Measurements from ENCODE around the gene ZC3H12A. TPM values are rescaled to one million over a fixed set of nuclear protein-coding genes. Genes with fewer than 3 reads are reported as not detected.

Gene ZC3H12A
- polyA plus RNA-seq, 3 donors = 5.2 to 155 (median 5.8) TPM

DNA sequence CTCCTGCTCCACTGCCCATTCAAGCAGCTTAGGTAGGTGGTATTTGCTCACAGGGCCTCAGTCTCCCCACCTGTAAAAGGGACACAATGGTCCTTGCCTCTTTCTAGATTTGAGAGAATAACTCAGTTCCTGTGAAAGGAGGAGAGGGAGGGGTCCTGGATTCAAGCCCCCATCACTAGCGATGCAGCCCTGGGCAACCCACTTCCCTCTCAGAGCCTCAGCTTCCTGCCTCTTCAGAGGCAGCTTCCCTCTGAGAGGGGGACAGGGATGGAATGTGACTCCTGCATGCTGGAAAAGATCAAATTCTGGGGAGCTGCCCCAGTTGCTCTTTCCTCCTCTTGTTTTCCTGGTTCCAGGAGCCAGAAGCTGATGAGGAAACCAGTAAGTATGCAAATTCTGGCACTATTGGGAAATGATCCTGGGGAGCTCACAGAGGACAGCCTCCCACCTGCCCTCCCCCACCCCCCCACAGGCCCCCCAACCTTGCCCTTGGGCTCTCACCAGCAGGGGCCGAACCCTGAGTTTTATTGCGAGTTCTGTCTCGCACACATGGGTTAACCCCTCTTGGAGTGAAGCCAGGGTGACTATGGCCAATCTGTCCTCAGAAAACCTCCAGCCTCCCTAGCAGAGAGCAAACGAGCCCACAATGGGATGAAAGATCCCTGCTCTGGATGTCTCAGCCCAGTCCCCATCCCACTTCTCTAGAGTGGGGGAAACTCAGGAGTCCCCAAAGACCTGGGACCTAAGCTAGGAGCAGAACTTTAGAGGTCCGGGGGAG, 11.7 kb downstream of the ZC3H12A start:
- H3K79me2 ChIP-seq (ENCODE audit: insufficient read depth, low read length) = peaks cover 3% of the 10 kb centered on the region
- Mint-ChIP-seq H3K36me3 (peaks cover 45 to 62% of the 10 kb centered on the region in 2 donors), H3K4me3 (no peak overlapping the region), H3K9me3 (no peaks in the 10 kb centered on the region), H3K27ac (peak overlapping the region; percentile 90 to 96 (median 93)), H3K27me3 (ENCODE audit: low read depth in 3 of 3) (no peaks in the 10 kb centered on the region), H3K4me1 (peaks cover 35% of the 10 kb centered on the region)
- H3K9me3 ChIP-seq (replicated peaks in 1 of 2; ENCODE audit: control insufficient read depth in 1 of 2, insufficient read depth in 1 of 2, low read length in 2 of 2) = no peaks in the 10 kb centered on the region
- intact Hi-C loops (cut with micrococcal nuclease) = loop anchor here in 1 of 2 donors (5.0 kb wide), 1 partner anchor 34 kb away; no protein-coding TSS in a partner anchor
- H2AFZ ChIP-seq (ENCODE audit: insufficient read depth, low read depth, low read length, poor library complexity, severe bottlenecking) = no peak overlapping the region
- peak in 1 of 3 donors; percentile 15 for DNase-seq
- TF ChIP-seq, protein P1, sequence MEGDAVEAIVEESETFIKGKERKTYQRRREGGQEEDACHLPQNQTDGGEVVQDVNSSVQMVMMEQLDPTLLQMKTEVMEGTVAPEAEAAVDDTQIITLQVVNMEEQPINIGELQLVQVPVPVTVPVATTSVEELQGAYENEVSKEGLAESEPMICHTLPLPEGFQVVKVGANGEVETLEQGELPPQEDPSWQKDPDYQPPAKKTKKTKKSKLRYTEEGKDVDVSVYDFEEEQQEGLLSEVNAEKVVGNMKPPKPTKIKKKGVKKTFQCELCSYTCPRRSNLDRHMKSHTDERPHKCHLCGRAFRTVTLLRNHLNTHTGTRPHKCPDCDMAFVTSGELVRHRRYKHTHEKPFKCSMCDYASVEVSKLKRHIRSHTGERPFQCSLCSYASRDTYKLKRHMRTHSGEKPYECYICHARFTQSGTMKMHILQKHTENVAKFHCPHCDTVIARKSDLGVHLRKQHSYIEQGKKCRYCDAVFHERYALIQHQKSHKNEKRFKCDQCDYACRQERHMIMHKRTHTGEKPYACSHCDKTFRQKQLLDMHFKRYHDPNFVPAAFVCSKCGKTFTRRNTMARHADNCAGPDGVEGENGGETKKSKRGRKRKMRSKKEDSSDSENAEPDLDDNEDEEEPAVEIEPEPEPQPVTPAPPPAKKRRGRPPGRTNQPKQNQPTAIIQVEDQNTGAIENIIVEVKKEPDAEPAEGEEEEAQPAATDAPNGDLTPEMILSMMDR (IDR thresholded peaks at IDR 0.05) = no peak
- H3K27me3 ChIP-seq (ENCODE audit: control insufficient read depth in 2 of 2, insufficient read depth in 2 of 2, low read length in 2 of 2) = no peaks in the 10 kb centered on the region
- WGBS (ENCODE audit: insufficient coverage) = 0% methylated on average over 3 of the region's 6 CpGs
- peak overlapping the region; percentile 69 for H3K4me2 ChIP-seq (replicated peaks; ENCODE audit: extremely low read depth, low read length, poor library complexity, severe bottlenecking)
- H3K4me3 ChIP-seq (replicated peaks in 1 of 3; ENCODE audit: low read depth in 2 of 3, low read length in 3 of 3) = peak overlapping the region in 1 of 3 experiments; percentile 46
- H3K36me3 ChIP-seq (replicated peaks in 1 of 2; ENCODE audit: control insufficient read depth in 1 of 2, insufficient read depth in 2 of 2, low read length in 2 of 2) = peaks cover 54 to 60% of the 10 kb centered on the region in 2 donors
- H3K9ac ChIP-seq (ENCODE audit: insufficient read depth, low read length, poor library complexity, severe bottlenecking) = no peak overlapping the region
- H3K27ac ChIP-seq (ENCODE audit: low read depth in 1 of 2, low read length in 2 of 2) = peak overlapping the region; percentile 81 to 85
- peaks cover 29 to 36% of the 10 kb centered on the region in 2 donors for H3K4me1 ChIP-seq (ENCODE audit: control insufficient read depth in 1 of 2, insufficient read depth in 2 of 2, low read length in 2 of 2)
- peaks cover 27% of the 10 kb centered on the region for H4K20me1 ChIP-seq (ENCODE audit: insufficient read depth, low read length)

DNA sequence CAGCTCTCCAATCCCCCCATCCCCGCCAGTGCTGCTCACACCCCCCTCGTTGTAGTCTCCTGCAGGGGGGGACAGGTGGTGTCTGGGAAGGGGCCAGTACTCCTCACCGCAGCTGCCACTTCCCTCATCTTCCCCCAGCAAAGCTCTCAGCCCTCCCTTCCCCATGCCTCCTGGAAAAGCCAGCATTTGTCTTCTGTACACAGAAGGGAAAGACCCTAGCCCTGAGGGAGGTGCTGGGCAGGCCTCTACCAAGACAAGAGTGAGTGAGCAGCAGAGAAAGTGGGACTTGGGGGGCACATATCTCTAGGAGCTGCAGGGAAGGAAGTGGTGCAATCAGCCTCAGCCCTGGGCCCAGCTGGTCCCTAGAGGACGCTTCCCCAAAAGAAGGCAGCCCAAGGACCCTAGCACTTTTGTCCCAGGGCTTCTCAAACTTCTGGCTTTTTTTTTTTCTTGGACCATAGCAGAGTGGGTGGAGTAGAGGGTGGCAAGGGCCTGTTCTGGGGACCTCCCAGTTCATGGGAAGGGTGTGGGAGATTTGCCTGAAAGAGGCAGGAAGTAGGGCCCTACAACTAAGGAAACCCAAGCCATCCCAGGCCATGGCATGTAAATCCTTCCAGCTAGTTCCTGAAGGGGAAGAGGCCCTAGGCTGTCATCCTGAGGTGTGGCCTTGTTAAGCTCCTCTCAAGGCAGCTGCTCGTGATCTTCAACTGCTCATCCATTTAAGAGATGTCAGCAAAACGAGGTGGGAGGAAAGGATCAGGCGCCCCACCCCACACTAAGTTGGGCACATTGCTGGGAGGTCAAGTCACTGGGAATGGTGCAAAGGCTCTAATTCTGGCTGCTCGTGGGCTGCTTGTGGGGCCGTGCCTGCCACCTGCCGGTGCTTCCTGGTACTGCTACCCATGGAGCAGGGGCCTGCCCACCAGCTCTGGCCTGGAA, 12.6 kb downstream of the ZC3H12A start:
- H3K9me3 Mint-ChIP-seq = no peaks in the 10 kb centered on the region
- Histone ChIP-seq H3K4me3 (replicated peaks in 1 of 3; ENCODE audit: low read depth in 2 of 3, low read length in 3 of 3) (peak overlapping the region in 1 of 3 experiments; percentile 46), H3K4me1 (ENCODE audit: control insufficient read depth in 1 of 2, insufficient read depth in 2 of 2, low read length in 2 of 2) (peaks cover 29 to 34% of the 10 kb centered on the region in 2 donors), H3K9ac (ENCODE audit: insufficient read depth, low read length, poor library complexity, severe bottlenecking) (peak overlapping the region; percentile 9), H2AFZ (ENCODE audit: insufficient read depth, low read depth, low read length, poor library complexity, severe bottlenecking) (peak overlapping the region; percentile 37), H3K27me3 (ENCODE audit: control insufficient read depth in 2 of 2, insufficient read depth in 2 of 2, low read length in 2 of 2) (no peaks in the 10 kb centered on the region), H3K79me2 (ENCODE audit: insufficient read depth, low read length) (no peaks in the 10 kb centered on the region), H3K9me3 (replicated peaks in 1 of 2; ENCODE audit: control insufficient read depth in 1 of 2, insufficient read depth in 1 of 2, low read length in 2 of 2) (no peaks in the 10 kb centered on the region), H4K20me1 (ENCODE audit: insufficient read depth, low read length) (peaks cover 18% of the 10 kb centered on the region), H3K27ac (ENCODE audit: low read depth in 1 of 2, low read length in 2 of 2) (peak overlapping the region; percentile 81 to 85), H3K36me3 (replicated peaks in 1 of 2; ENCODE audit: control insufficient read depth in 1 of 2, insufficient read depth in 2 of 2, low read length in 2 of 2) (peaks cover 45 to 58% of the 10 kb centered on the region in 2 donors), H3K4me2 (replicated peaks; ENCODE audit: extremely low read depth, low read length, poor library complexity, severe bottlenecking) (peak overlapping the region; percentile 69)
- peak; percentile 59 to 77 (median 65) for DNase-seq
- TF ChIP-seq, protein P1 (IDR thresholded peaks at IDR 0.05) = peak; percentile 98
- H3K4me3 Mint-ChIP-seq = peak overlapping the region in 1 of 2 donors; percentile 63
- peak overlapping the region; percentile 90 to 96 (median 93) for H3K27ac Mint-ChIP-seq
- H3K4me1 Mint-ChIP-seq = peaks cover 29% of the 10 kb centered on the region
- no peaks in the 10 kb centered on the region for H3K27me3 Mint-ChIP-seq (ENCODE audit: low read depth in 3 of 3)
- intact Hi-C loops (cut with micrococcal nuclease) = loop anchor here (1.0 to 5.0 kb wide), 2 partner anchors 32 to 35 kb away; no protein-coding TSS in a partner anchor
- 0% methylated on average over 4 of the region's 10 CpGs for WGBS (ENCODE audit: insufficient coverage)
- peaks cover 37 to 62% of the 10 kb centered on the region in 2 donors for H3K36me3 Mint-ChIP-seq

Measured in CD14-positive monocyte (primary cell).